ENCODE measurements around the gene LAGE3.

The LAGE3 gene

GRCh38 chrX:154478728-154479622, at the start of gene LAGE3:
TSS of gene LAGE3 (minus strand) at chrX:154479281. CDS start at chrX:154478915, 366 bp downstream.
- no peak for TF ChIP-seq CTCF (IDR thresholded peaks at IDR 0.05; ENCODE audit: borderline replicate concordance, insufficient read depth, low read depth, low read length)
- peak within 1 kb of the TSS; percentile 67 for H3K4me3 ChIP-seq (ENCODE audit: low read depth, low read length)

- TF ChIP-seq CTCF (IDR thresholded peaks at IDR 0.05; ENCODE audit: borderline replicate concordance, insufficient read depth, low read depth, low read length), result peak; percentile 46; the same call in 1 of the 2 replicates
- H3K4me3 ChIP-seq (ENCODE audit: low read depth, low read length), result no peak overlapping the region
Measured at GRCh38 chrX:154526901-154527675, 48.0 kb upstream of the LAGE3 start.

- TF ChIP-seq CTCF (IDR thresholded peaks at IDR 0.05; ENCODE audit: borderline replicate concordance, insufficient read depth, low read depth, low read length), result no peak
- H3K4me3 ChIP-seq (ENCODE audit: low read depth, low read length), result no peak overlapping the region
Measured at GRCh38 chrX:154525606-154526490, 46.8 kb upstream of the LAGE3 start.

- TF ChIP-seq CTCF (IDR thresholded peaks at IDR 0.05; ENCODE audit: borderline replicate concordance, insufficient read depth, low read depth, low read length), result no peak
- no peak overlapping the region for H3K4me3 ChIP-seq (ENCODE audit: low read depth, low read length)
Measured at GRCh38 chrX:154519389-154519788, 40.3 kb upstream of the LAGE3 start.

GRCh38 chrX:154517101-154517781, 38.2 kb upstream of the LAGE3 start:
- H3K4me3 ChIP-seq (ENCODE audit: low read depth, low read length), result no peak overlapping the region
- no peak for TF ChIP-seq CTCF (IDR thresholded peaks at IDR 0.05; ENCODE audit: borderline replicate concordance, insufficient read depth, low read depth, low read length)

- H3K4me3 ChIP-seq (ENCODE audit: low read depth, low read length), result peak overlapping the region; percentile 63
- TF ChIP-seq CTCF (IDR thresholded peaks at IDR 0.05; ENCODE audit: borderline replicate concordance, insufficient read depth, low read depth, low read length), result no peak
Measured at GRCh38 chrX:154516656-154517100, 37.6 kb upstream of the LAGE3 start.
